ENCODE measurements around the gene C1orf53.
"Not testable (repeated sequence)": the region's sequence is repeated elsewhere in the genome, so short reads cannot be mapped to it uniquely, and the experiment has no call there.

Gene C1orf53

DNA sequence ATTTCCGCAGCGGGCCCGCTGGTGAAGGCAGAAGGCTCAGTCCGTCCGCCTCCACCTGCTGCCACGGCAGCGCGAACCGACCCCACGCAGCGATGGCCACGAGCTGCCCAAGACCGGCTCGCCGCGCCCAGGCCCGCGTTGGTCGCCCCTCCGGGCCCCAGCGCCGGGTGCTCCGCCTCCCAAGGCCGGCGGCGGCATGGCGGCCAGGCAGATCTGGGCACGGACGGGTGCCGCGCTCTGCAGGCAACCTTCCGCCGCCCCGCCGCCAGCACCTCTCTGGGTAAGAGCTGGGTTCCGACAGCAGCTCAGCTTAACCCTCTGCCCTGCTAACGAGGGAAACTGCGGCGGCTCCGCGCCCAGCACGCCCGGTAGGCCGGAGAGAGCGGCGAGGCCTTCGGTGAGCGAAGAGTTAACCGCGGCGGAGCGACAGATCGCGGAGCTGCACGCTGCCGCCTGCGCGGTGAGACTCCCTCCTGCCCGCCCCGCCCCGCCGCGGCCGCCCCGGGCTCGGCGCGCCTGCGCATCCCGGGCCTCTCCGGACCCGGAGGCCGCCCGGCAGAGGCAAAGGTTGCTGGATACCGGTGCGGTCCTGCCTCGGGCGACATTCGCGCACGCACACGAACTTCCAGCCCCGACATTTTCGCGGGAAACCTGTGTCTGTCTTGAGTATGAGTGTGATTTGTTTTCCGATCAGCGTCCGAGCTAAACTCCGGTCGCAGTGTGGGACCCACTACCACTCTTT, at the start of gene C1orf53:
C1orf53 (plus strand) TSS at position 177 of the 742 bp plus-strand sequence; CDS start at position 197, 20 bp downstream.
- peak; percentile 33 to 88 for DNase-seq

DNA sequence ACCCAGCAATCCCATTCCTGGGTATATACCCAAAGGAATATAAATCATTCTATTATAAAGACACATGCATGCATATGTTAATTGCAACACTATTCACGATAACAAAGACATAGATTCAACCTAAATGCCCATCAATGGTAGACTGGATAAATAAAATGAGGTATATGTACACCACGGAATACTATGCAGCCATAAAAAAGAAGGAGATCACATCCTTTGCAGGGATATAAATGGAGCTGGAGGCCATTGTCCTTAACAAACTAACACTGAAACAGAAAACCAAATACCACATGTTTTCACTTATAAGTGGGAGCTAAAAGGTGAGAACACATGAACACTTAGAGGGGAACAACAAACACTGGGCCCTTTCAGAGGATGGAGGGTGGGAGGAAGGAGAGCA, 46.7 kb upstream of the C1orf53 start:
- not testable (repeated sequence) for DNase-seq

DNA sequence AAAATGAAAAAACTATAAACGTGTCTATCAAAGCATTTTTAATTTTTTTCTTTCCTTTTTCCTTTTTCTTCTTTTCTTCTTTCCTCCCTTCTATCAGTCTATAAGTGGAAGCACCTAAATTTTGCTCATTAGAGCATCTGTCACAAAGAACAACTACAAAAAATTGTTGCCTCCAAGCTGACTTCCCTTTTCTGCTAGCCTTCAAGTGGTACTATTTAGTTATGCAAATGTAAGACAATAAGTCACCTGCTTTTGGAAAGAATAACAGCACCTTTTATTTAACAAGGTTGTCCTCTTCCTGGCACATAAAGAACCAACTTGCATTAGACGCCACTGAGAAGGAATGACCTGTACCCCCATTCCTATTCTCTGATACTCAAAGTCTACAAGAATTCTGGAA, 45.0 kb upstream of the C1orf53 start:
- peak; percentile 3 to 23 for DNase-seq

DNA sequence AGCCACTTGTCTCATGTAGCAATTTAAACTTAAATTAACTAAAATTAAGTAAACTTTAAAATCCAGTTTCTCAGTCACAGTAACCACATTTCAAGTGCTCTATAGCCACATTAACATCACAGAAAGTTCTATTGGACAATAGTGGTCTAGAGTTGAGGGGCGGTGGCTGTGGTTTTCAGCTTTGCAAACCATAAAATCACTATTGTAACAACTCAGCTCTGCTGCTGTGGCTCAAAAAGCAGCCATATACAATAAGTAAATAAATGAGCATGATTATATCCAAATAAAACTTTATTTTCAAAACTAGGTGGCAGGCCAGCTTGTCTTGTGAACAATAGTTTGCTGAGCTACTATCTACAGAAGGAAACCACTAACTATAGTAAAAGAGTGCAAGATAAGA, 43.4 kb upstream of the C1orf53 start:
- no peak for DNase-seq

DNA sequence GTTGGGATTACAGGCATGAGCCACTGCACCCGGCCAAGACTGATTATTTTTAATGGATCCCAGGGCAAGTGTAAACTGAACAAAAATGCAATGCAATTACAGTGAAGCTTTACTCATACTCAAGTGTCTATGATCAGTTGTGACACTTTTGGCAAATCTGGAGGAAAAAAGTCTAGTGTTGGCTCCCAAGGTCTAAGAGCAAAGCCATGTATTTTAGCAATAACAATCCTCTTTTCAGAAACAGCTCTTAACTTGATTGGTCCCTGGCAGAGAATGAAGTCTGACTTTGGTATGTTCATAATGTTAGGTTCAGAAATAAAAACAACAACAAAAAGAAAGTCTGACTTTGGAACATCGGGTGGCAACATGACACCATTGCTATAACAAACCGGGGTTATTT, 40.2 kb upstream of the C1orf53 start:
- no peak for DNase-seq

DNA sequence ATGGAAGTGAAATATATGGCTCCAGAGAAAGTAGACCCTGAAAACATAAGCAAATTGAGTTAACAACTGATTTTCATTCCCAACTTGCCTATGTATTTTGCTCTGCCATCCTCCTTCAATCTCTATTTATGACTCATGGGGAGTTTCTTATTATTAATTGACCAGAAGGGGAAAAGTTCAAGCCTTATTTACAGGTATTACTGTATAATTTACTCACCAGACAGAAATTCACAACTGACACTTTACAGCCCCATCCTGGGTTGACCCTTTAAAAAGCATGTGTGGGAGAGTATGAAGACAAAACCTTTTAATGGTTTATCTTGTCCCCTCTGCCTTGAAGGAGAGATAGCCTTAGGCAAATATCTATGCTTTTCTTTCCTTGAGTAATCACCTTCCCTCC, 39.8 kb upstream of the C1orf53 start:
- DNase-seq, result no peak

DNA sequence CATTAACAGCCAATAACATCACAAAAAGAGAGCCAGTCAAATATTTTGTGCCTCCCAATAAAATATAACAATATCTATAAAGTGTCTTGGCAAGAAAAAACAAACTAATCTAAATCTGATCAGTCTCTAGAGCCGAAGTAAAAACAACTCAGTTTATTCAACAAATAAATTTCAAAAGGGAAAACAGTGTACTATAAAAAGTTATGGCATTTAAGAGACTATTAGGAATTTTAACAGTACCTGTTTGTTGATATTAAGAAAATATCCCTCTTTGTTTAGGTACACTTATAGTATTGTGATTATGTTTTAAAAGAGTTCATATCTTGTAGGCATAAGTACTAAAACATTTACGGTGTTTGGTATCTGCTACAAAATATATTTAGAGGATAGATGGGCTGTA, 36.6 kb upstream of the C1orf53 start:
- no peak for DNase-seq

DNA sequence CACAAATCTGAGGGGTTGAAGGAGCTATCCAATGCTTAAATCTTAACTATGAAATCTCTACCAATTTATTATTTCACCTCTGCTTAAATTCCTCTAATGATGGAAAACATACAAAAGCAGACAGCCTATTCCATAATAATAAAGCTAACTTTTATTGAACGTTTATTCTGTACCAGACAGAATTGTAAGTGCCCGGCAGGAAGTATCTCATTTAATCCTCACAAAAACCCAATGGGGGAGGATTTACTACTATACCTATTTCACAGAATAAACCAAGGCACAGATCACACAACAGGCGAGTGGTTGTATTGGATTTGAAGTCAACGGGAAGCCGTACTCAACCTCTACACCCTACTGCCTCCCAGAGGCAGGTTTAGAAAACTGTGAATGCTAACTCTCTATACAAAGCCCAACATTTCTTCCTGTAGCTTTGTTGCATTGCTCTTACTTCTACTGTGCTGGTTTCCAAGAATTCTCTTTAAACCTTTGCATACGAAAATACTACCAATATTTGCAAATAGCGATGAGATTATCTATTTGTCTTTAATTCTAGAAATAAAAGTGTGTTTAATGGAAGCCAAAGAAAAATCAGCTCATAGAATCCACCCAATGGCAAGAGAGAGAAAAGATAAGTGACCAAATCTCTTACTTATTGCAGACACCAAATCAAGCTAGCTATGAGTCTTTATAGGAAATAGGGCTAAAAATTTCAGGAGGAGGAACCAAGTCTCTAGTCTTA, 33.5 kb upstream of the C1orf53 start:
- DNase-seq, result peak; percentile 33 to 63

DNA sequence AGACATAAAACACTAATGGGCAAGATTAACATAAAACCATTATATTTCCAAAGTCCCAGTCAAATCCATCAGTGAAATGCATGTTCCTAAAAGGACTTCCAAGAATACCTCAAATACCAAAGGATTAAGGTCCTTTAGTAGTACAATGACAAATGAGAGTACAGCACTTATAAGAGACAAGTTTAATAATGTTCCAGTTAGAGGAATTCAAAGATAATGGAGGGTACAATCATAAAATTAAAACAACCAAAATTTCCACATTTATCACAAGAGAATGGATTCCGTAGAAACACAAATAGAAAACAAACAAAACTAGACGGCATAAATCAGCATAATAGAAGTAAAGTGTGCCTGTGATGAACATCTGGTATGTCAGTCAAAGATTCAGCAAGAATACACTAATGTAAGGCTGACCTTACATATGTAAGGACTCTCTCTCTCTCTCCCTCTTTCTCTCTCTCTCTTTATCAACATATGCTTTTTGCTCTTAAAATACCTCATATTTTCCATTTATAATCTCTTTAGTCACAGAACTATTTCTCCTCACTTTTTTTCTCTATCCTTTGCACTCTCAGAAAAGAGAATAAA, 32.8 kb upstream of the C1orf53 start:
- no peak for DNase-seq

DNA sequence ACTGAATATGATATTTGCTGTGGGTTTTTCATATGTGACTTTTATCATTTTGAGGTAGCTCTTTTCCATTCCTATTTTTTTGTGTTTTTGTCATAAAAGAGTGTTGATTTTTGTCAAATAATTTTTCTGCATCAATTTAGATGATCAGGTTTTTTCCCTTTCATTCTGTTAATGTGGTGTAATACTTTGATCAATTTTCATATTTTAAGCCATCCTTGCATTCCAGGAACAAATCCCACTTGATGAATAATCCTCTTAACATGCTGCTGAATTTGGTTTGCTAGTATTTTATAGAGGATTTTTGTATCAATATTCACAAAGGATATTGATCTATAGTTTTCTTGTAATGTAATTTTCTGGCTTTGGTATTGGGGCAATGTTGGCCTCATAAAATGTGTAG, 25.5 kb upstream of the C1orf53 start:
- no peak for DNase-seq

DNA sequence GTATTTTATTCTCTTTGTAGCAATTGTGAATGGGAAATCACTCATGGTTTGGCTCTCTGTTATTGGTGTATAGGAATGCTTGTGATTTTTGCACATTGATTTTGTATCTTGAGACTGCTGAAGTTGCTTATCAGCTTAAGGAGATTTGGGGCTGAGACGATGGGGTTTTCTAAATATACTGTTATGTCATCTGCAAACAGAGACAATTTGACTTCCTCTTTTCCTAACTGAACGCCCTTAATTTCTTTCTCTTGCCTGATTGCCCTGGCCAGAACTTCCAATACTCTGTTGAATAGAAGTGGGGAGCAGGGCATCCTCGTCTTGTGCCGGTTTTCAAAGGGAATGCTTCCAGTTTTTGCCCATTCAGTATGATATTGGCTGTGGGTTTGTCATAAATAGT, 22.0 kb upstream of the C1orf53 start:
- DNase-seq, result not testable (repeated sequence)

DNA sequence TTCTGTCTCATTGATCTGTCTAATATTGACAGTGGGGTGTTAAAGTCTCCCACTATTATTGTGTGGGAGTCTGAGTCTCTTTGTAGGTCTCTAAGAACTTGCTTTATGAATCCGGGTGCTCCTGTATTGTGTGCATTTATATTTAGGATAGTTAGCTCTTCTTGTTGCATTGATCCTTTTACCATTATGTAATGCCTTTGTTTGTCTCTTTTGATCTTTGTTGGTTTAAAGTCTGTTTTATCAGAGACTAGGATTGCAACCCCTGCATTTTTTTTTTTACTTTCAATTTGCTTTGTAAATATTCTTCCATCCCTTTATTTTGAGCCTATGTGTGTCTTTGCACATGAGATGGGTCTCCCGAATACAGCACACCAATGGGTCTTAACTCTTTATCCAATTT, 20.2 kb upstream of the C1orf53 start:
- not testable (repeated sequence) for DNase-seq

DNA sequence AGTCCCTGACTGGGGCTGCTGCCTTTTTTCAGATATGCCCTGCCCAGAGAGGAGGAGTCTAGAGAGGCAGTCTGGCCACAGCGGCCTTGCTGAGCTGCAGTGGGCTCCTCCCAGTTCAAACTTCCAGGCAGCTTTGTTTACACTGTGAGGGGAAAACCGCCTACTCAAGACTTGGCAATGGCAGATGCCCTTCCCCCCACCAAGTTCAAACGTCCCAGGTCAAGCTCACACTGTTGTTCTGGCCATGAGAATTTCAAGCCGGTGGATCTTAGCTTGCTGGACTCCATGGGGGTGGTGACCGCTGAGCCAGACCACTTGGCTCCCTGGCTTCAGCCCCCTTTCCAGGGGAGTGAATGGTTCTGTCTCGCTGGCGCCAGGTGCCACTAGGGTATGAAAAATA, 18.3 kb upstream of the C1orf53 start:
- no peak for DNase-seq

DNA sequence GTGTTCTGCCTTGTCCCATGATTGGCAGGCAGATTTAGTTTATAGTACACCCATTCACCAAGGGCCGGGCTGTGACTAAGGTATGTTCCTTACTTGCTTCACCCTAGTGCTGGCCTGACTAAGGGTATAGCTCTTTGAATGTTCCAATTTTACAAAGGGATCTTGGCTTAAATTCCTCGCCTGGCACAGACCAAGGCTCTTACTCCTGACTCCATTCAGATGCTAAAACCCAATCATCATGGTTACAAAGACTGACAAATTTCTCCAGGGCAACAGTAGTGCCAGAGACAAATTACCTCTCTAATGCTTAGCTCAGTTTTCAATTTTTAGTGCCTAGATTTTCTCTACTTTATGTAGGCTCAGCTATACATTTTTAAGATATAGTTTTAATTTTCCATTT, 11.5 kb upstream of the C1orf53 start:
- no peak for DNase-seq

DNA sequence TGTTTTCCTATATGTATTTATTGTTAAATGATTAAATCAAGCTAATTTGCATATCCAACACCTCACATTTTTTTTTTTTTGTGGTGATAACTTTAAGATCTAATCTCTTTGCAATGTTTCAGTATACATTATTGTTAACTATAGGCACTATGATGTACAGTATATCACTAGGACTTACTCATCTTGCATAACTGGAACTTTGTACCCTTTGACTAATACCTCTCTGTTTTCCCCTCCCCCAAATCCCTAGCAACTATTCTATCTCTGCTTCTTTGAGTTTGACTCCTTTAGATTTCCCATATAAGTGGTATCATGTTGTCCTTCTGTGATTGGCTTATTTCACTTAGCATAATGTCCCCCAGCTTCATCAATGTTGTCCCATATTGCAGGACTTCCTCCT, 9.7 kb upstream of the C1orf53 start:
- DNase-seq, result no peak

DNA sequence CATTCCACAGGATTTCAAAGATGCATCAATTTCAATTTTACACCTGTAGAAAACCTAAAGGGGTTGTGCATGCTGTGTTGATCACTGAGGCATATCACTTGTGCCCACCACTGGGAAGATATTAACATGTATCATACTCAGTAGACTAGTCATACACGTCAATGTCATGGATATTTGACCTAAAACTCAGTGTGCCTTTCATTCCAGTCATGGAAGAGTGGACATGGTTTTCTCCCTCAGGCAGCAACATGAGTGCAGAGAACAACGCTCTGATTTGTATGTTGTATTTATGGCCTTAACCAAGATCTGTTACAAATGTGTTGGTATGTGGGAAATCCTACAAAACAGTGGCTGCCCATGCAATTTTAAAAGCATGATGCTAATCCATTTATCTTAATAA, 6.1 kb upstream of the C1orf53 start:
- DNase-seq, result no peak

DNA sequence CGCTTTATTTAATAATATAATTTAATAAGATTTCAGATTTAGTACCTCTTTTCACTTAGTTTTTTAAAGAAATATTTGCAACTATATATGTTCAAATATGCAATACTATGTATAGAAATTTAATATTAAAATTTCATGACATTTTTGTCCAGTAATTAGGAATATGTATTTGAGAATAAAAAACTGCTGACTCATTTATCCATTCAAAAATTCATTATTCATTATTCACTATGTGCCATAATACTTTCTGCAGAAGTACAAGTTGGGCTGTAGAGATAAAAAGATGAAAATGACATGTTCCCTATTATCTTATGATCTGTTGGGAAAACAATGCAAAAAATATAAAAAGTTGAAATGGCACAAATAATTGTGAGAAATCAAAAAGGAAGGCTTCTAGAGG, 3.4 kb upstream of the C1orf53 start:
- no peak for DNase-seq

DNA sequence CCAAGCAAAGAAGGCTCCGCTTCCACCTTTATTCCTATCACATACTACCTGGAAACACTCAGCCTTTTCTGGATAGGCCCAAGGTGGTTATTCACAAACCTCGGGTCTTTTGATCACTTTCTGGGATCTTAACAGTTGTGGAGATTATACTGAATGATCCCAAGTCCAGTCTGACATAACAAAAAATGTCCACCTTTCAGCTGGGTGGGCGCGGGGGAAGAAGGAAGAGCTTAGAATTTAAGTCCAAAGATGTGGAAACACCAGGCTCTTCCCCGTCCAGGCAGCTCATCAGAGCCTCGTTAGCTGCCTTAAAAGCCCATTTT, 338 bp upstream of the C1orf53 start:
- DNase-seq, result peak in 1 of 2 experiments; percentile 39

DNA sequence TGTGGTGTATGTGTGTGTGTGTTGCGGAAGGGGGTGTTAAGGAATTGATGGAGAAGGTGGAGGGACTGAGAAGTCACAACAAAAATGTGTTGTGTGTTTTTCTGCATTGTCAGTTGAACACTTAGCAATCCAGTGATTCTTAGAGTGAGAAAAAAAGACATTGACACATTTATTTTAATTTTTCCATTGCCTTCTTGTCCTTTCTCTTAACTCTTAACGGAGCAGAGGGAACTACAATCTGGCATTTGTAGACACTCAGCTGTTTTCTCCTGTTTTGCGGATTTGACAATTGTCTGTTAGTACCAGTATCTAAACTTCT, 725 bp downstream of the C1orf53 start:
- no peak for DNase-seq

DNA sequence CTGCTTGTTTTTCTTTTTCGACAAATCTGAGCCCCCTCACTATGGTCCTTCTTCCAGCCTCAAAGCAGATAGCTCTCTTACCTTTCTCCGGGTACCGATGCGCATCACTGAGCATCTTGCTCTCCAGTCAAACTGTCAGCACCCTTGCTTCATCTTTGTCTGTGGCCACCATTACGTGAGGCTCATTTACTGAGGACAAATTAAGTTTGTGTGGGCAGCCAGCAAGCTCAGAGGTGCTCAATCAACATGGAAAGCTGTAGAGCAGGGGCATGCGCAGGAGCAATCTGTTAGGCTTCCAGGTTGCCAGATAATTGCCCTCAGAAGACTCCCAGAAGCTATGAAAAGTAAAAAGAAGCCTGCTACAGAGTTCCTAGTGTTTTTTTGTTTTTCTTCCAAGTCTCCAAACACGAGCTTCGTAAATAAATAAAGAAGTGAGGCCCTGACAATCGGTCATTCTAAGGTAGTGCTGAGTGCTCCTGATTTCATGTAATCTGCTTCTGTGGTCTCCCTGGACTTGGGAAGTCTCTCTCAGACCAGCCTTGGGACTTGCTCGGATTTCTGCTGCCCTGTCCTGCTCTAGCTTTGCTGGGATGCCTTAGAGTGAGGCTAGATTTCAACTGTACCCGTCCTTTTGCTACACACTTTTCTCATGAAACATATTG, 1.8 kb downstream of the C1orf53 start:
- DNase-seq, result no peak

DNA sequence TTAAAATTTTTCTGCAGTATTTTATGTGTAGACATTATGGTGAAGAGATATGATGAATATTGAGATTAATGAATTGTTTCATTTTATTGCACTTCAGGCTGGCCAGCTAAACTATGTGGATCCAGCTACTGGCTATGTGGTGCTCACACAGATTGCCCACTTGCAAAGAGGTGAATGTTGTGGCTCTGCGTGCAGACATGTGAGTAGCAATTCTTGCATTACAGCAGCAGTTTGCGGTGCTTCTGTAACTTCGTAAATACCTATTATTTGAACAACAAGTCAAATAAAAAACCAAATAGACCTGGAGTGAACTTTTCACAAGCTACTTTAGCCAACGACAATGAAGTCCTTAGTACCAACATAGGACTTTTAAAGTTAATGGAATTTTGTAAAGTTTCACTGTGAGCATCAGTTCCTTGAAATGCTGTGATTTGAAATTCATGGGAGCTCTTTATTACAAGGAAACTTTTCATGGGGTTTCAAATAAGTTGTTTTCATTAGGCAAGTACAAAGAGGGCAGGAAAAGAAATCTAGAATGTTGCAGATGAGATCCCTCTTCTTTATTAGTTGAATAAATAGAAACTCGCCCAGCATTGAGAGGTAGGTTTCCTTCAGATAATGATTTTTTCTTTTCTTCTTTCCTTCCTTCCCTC, 3.4 kb downstream of the C1orf53 start:
- DNase-seq, result no peak

DNA sequence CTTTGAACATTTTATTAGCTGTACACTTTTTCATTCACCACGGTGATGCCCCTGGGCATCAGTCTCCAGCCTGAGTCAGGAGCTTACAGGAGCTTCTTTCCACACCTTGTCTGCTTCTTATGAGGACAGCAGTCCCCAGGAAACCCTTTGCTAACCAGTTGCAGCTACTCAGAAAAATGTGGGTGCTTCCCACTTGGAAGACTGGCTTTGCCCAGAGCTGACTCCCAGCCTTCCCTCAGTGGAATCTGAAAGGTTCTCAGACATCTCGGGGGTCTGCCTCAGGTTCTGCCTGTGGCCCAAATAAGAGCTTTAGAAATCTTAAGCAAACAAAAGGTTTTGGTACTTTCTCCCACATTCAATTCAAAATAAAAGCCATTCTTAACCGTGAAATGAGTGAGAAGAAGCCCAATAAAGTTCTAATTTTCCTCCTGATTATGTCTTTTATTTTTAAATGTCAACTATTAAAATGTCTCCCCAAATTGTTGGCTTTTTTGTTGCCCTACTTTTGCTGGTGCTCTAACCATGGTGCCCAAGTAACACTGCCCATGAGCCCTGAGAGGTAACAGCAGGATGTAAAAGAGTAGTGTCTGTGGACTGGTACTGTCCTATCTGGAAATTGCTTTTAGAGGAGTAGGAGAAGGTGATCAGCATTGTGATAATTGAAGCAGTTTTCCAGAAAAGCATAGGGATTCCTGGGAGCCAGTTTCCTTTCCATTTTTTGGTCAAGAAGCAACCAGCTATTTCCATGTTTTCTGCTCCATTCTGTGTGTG, 5.6 kb downstream of the C1orf53 start:
- DNase-seq, result no peak
